ENCODE data around the gene CCDC152. TPM values are rescaled to one million over a fixed set of nuclear protein-coding genes. Genes with fewer than 3 reads are reported as not detected.
A peak's percentile ranks its signal among the peaks of the same experiment; 100 is the strongest.

CCDC152 gene
- total and polyA plus RNA-seq, 10 of the 15 experiments (the other 5 are each of a cell fraction or from before 2014, with no cell fraction given), result 0.12 to 25.8 (median 13.5) TPM

DNA sequence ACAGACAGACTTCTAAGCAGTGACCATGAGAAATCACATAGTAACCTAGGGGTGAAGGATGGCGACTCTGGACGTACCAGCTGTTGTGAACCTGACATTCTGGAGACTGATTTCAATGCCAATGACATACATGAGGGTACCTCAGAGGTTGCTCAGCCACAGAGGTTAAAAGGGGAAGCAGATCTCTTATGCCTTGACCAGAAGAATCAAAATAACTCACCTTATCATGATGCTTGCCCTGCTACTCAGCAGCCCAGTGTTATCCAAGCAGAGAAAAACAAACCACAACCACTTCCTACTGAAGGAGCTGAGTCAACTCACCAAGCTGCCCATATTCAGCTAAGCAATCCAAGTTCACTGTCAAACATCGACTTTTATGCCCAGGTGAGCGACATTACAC lies 38.0 kb upstream of the CCDC152 start (continued):
- TF ChIP-seq, protein P1, sequence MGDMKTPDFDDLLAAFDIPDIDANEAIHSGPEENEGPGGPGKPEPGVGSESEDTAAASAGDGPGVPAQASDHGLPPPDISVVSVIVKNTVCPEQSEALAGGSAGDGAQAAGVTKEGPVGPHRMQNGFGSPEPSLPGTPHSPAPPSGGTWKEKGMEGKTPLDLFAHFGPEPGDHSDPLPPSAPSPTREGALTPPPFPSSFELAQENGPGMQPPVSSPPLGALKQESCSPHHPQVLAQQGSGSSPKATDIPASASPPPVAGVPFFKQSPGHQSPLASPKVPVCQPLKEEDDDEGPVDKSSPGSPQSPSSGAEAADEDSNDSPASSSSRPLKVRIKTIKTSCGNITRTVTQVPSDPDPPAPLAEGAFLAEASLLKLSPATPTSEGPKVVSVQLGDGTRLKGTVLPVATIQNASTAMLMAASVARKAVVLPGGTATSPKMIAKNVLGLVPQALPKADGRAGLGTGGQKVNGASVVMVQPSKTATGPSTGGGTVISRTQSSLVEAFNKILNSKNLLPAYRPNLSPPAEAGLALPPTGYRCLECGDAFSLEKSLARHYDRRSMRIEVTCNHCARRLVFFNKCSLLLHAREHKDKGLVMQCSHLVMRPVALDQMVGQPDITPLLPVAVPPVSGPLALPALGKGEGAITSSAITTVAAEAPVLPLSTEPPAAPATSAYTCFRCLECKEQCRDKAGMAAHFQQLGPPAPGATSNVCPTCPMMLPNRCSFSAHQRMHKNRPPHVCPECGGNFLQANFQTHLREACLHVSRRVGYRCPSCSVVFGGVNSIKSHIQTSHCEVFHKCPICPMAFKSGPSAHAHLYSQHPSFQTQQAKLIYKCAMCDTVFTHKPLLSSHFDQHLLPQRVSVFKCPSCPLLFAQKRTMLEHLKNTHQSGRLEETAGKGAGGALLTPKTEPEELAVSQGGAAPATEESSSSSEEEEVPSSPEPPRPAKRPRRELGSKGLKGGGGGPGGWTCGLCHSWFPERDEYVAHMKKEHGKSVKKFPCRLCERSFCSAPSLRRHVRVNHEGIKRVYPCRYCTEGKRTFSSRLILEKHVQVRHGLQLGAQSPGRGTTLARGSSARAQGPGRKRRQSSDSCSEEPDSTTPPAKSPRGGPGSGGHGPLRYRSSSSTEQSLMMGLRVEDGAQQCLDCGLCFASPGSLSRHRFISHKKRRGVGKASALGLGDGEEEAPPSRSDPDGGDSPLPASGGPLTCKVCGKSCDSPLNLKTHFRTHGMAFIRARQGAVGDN (IDR thresholded peaks at IDR 0.05), result no peak
- TF ChIP-seq ZNF24 (IDR thresholded peaks at IDR 0.05) (no peak), TBL1XR1 (IDR thresholded peaks at IDR 0.05; ENCODE audit: low read depth, low read length) (no peak), NFYB (IDR thresholded peaks at IDR 0.05; ENCODE audit: insufficient read depth, low read depth, low read length) (no peak), NFYA (IDR thresholded peaks at IDR 0.05; ENCODE audit: borderline replicate concordance, low read depth, low read length) (no peak), CBFB (IDR thresholded peaks at IDR 0.05; ENCODE audit: low read depth) (peak; percentile 48; the same call in 1 of the 2 replicates), NR2C2 (IDR thresholded peaks at IDR 0.05; ENCODE audit: borderline replicate concordance, control insufficient read depth, insufficient read length, low read depth) (no peak), BHLHE40 (IDR thresholded peaks at IDR 0.05; ENCODE audit: borderline replicate concordance in 1 of 2, low read depth in 2 of 2, low read length in 1 of 2) (no peak), LARP7 (IDR thresholded peaks at IDR 0.05) (no peak), GABPA (IDR thresholded peaks at IDR 0.05; ENCODE audit: low read depth) (no peak), TAF1 (IDR thresholded peaks at IDR 0.05; ENCODE audit: borderline replicate concordance, low read depth, low read length) (no peak)
- TF ChIP-seq, protein P2, sequence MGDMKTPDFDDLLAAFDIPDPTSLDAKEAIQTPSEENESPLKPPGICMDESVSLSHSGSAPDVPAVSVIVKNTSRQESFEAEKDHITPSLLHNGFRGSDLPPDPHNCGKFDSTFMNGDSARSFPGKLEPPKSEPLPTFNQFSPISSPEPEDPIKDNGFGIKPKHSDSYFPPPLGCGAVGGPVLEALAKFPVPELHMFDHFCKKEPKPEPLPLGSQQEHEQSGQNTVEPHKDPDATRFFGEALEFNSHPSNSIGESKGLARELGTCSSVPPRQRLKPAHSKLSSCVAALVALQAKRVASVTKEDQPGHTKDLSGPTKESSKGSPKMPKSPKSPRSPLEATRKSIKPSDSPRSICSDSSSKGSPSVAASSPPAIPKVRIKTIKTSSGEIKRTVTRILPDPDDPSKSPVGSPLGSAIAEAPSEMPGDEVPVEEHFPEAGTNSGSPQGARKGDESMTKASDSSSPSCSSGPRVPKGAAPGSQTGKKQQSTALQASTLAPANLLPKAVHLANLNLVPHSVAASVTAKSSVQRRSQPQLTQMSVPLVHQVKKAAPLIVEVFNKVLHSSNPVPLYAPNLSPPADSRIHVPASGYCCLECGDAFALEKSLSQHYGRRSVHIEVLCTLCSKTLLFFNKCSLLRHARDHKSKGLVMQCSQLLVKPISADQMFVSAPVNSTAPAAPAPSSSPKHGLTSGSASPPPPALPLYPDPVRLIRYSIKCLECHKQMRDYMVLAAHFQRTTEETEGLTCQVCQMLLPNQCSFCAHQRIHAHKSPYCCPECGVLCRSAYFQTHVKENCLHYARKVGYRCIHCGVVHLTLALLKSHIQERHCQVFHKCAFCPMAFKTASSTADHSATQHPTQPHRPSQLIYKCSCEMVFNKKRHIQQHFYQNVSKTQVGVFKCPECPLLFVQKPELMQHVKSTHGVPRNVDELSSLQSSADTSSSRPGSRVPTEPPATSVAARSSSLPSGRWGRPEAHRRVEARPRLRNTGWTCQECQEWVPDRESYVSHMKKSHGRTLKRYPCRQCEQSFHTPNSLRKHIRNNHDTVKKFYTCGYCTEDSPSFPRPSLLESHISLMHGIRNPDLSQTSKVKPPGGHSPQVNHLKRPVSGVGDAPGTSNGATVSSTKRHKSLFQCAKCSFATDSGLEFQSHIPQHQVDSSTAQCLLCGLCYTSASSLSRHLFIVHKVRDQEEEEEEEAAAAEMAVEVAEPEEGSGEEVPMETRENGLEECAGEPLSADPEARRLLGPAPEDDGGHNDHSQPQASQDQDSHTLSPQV (IDR thresholded peaks at IDR 0.05), result no peak
- TF ChIP-seq, protein P3, sequence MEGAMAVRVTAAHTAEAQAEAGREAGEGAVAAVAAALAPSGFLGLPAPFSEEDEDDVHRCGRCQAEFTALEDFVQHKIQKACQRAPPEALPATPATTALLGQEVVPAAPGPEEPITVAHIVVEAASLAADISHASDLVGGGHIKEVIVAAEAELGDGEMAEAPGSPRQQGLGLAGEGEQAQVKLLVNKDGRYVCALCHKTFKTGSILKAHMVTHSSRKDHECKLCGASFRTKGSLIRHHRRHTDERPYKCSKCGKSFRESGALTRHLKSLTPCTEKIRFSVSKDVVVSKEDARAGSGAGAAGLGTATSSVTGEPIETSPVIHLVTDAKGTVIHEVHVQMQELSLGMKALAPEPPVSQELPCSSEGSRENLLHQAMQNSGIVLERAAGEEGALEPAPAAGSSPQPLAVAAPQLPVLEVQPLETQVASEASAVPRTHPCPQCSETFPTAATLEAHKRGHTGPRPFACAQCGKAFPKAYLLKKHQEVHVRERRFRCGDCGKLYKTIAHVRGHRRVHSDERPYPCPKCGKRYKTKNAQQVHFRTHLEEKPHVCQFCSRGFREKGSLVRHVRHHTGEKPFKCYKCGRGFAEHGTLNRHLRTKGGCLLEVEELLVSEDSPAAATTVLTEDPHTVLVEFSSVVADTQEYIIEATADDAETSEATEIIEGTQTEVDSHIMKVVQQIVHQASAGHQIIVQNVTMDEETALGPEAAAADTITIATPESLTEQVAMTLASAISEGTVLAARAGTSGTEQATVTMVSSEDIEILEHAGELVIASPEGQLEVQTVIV (IDR thresholded peaks at IDR 0.05; ENCODE audit: borderline replicate concordance, partially characterized antibody), result no peak
- TF ChIP-seq, protein P4, sequence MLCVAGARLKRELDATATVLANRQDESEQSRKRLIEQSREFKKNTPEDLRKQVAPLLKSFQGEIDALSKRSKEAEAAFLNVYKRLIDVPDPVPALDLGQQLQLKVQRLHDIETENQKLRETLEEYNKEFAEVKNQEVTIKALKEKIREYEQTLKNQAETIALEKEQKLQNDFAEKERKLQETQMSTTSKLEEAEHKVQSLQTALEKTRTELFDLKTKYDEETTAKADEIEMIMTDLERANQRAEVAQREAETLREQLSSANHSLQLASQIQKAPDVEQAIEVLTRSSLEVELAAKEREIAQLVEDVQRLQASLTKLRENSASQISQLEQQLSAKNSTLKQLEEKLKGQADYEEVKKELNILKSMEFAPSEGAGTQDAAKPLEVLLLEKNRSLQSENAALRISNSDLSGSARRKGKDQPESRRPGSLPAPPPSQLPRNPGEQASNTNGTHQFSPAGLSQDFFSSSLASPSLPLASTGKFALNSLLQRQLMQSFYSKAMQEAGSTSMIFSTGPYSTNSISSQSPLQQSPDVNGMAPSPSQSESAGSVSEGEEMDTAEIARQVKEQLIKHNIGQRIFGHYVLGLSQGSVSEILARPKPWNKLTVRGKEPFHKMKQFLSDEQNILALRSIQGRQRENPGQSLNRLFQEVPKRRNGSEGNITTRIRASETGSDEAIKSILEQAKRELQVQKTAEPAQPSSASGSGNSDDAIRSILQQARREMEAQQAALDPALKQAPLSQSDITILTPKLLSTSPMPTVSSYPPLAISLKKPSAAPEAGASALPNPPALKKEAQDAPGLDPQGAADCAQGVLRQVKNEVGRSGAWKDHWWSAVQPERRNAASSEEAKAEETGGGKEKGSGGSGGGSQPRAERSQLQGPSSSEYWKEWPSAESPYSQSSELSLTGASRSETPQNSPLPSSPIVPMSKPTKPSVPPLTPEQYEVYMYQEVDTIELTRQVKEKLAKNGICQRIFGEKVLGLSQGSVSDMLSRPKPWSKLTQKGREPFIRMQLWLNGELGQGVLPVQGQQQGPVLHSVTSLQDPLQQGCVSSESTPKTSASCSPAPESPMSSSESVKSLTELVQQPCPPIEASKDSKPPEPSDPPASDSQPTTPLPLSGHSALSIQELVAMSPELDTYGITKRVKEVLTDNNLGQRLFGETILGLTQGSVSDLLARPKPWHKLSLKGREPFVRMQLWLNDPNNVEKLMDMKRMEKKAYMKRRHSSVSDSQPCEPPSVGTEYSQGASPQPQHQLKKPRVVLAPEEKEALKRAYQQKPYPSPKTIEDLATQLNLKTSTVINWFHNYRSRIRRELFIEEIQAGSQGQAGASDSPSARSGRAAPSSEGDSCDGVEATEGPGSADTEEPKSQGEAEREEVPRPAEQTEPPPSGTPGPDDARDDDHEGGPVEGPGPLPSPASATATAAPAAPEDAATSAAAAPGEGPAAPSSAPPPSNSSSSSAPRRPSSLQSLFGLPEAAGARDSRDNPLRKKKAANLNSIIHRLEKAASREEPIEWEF (IDR thresholded peaks at IDR 0.05; ENCODE audit: insufficient replicate concordance, low read depth, low read length), result no peak
